H54 (cell line): ENCODE results near the gene BAX.

Experiments used
- DNase-seq: peaks from one replicate; pipeline ENCODE4 v3.0.0; 2011; ENCODE audit warnings: low spot score, mixed read lengths; ENCODE audit not compliant: insufficient read length
- FAIRE-seq: peaks from 3 replicates; lab custom pipeline; 2011; peaks lifted over from hg19 to GRCh38; lab: Jason Lieb, UNC
- POLR2A ChIP-seq: IDR thresholded peaks from 2 replicates; pipeline ENCODE4 v1.6.1; 2011; ENCODE audit warnings: low read depth, mild to moderate bottlenecking, low read length

BAX gene

GRCh38 chr19:48945817-48946216 lies 8.9 kb upstream of the BAX start:
- no peak for DNase-seq
- TF ChIP-seq POLR2A, result no peak
- no peak for FAIRE-seq

GRCh38 chr19:48946463-48947257 lies 8.0 kb upstream of the BAX start:
- TF ChIP-seq POLR2A, result no peak
- FAIRE-seq, result no peak
- DNase-seq, result no peak

- DNase-seq, result no peak
- no peak for FAIRE-seq
- no peak for TF ChIP-seq POLR2A
These were observed 7.5 kb upstream of the BAX start for GRCh38 chr19:48947258-48947542.

GRCh38 chr19:48950159-48950558 lies 4.5 kb upstream of the BAX start:
- FAIRE-seq, result no peak
- no peak for DNase-seq
- TF ChIP-seq POLR2A, result no peak

- DNase-seq (no peak), FAIRE-seq (no peak)
- no peak for TF ChIP-seq POLR2A
These were observed 3.7 kb upstream of the BAX start for GRCh38 chr19:48950830-48951519.

GRCh38 chr19:48953141-48953540 lies 1.5 kb upstream of the BAX start:
- FAIRE-seq (no peak), DNase-seq (no peak)
- TF ChIP-seq POLR2A, result no peak

DNA sequence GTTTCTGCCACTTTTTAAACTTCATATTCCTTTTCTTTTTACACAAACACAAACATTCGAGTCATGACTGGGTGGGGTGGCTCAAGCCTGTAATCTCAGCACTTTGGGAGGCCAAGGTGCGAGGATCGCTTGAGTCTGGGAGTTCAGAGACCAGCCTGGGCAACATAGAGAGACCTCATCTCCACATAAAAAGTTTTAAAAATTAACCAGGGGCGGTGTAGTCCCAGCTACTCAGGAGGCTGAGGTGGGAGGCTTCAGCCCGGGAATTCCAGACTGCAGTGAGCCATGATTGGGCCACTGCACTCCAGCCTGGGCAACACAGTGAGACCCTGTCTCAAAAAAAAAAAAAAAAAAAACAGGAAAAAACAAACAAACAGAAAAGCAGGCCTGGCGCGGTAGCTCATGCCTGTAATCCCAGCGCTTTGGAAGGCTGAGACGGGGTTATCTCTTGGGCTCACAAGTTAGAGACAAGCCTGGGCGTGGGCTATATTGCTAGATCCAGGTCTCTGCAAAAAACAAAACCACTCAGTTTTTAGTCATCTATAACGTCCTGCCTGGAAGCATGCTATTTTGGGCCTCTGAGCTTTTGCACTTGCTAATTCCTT lies 583 bp upstream of the BAX start:
- no peak for TF ChIP-seq POLR2A
- FAIRE-seq, result no peak
- DNase-seq, result no peak

DNA sequence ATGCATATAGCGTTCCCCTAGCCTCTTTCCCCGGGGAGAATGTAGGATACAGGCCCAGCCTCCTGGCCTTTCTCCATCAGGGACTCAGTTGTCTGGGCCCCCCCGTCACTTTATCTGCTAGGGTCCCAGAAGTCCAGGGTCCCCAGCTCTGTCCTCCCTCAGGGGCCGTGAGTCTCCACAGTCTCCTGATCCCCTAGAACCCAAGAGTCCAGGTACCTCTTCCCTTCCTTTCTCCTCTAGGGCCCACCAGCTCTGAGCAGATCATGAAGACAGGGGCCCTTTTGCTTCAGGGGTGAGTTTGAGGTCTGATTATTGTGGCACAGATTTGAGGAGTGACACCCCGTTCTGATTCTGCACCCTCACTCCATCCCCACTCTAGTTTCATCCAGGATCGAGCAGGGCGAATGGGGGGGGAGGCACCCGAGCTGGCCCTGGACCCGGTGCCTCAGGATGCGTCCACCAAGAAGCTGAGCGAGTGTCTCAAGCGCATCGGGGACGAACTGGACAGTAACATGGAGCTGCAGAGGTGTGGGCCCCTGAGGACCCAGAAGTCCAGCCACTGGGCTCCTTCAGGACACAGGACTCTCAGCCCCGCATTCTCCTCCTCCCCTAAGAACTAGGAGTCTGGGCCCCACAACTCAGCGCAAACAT lies 758 bp downstream of the BAX start:
- no peak for TF ChIP-seq POLR2A

GRCh38 chr19:48958006-48958405 lies 3.3 kb downstream of the BAX start:
- TF ChIP-seq POLR2A, result no peak
- no peak for FAIRE-seq
- no peak for DNase-seq

More for the DNA sequence above, 758 bp downstream of the BAX start:
- FAIRE-seq (no peak), DNase-seq (no peak)

GRCh38 chr19:48959341-48960239 lies 4.9 kb downstream of the BAX start:
- DNase-seq (no peak), FAIRE-seq (no peak)
- TF ChIP-seq POLR2A, result no peak

- DNase-seq (no peak), FAIRE-seq (no peak)
- TF ChIP-seq POLR2A, result no peak
These were observed 6.5 kb downstream of the BAX start for GRCh38 chr19:48961051-48961649.

- FAIRE-seq (no peak), DNase-seq (no peak)
- no peak for TF ChIP-seq POLR2A
These were observed 7.0 kb downstream of the BAX start for GRCh38 chr19:48961673-48962028.
